Endothelial cell (in vitro differentiated cells): ENCODE data around the gene CEMIP. TPM values are rescaled to one million over a fixed set of nuclear protein-coding genes. Genes with fewer than 3 reads are reported as not detected.

ENCODE experiments used
- DNase-seq: peaks from one replicate; pipeline ENCODE4 v3.0.0; 2021; ENCODE audit warnings: low spot score
- H3K27ac Mint-ChIP-seq: one replicate; pipeline ENCODE4 v1.8.0; 2021; ENCODE audit warnings: mixed read lengths, inconsistent platforms; ENCODE audit not compliant: unreplicated experiment
- H3K27me3 Mint-ChIP-seq: one replicate; pipeline ENCODE4 v1.8.0; 2021; ENCODE audit warnings: mild to moderate bottlenecking, moderate library complexity, mixed read lengths, inconsistent platforms; ENCODE audit not compliant: unreplicated experiment
- H3K36me3 Mint-ChIP-seq: one replicate; pipeline ENCODE4 v1.8.0; 2021; ENCODE audit warnings: mild to moderate bottlenecking, low read depth, mixed read lengths, inconsistent platforms; ENCODE audit not compliant: unreplicated experiment
- H3K4me1 Mint-ChIP-seq: one replicate; pipeline ENCODE4 v1.8.0; 2021; ENCODE audit warnings: mild to moderate bottlenecking, mixed read lengths, inconsistent platforms; ENCODE audit not compliant: unreplicated experiment
- H3K4me3 Mint-ChIP-seq: one replicate; pipeline ENCODE4 v1.8.0; 2021; ENCODE audit warnings: mild to moderate bottlenecking, mixed read lengths, inconsistent platforms; ENCODE audit not compliant: unreplicated experiment
- H3K9me3 Mint-ChIP-seq: one replicate; pipeline ENCODE4 v1.8.0; 2021; ENCODE audit warnings: mixed read lengths, inconsistent platforms; ENCODE audit not compliant: unreplicated experiment
- CTCF ChIP-seq: fragments of 200-600 bp; sonication (generic); IDR thresholded peaks from one replicate; pipeline ENCODE4 v1.5.0; 2021; ENCODE audit warnings: antibody characterized with exemption; ENCODE audit not compliant: unreplicated experiment
- total RNA-seq: library from RNA; stranded (reverse); fragmentation: NEBNext Ultra II Directional; extraction: Animal tissue kit (Norgen Biotek cat#: 25700); gene quantifications from one replicate; pipeline ENCODE4 v1.2.1, GENCODE V29; 2021; ENCODE audit not compliant: unreplicated experiment

CEMIP gene
- total RNA-seq, 1 donor from 2014 or later: not detected

GRCh38 chr15:80949756-80950155, 170.6 kb downstream of the CEMIP start:
- peaks cover 7% of the 10 kb centered on the region for H3K4me1 Mint-ChIP-seq
- no peak overlapping the region for H3K27ac Mint-ChIP-seq
- TF ChIP-seq CTCF: no peak
- no peak for DNase-seq
- H3K4me3 Mint-ChIP-seq: no peak overlapping the region
- H3K9me3 Mint-ChIP-seq: no peaks in the 10 kb centered on the region
- no peaks in the 10 kb centered on the region for H3K27me3 Mint-ChIP-seq
- peaks cover 28% of the 10 kb centered on the region for H3K36me3 Mint-ChIP-seq

GRCh38 chr15:80950291-80951078, 171.3 kb downstream of the CEMIP start:
- Mint-ChIP-seq H3K27ac (no peak overlapping the region), H3K36me3 (peaks cover 30% of the 10 kb centered on the region), H3K27me3 (no peaks in the 10 kb centered on the region), H3K9me3 (no peaks in the 10 kb centered on the region), H3K4me3 (no peak overlapping the region), H3K4me1 (peaks cover 9% of the 10 kb centered on the region)
- TF ChIP-seq CTCF: no peak
- DNase-seq: no peak

- peaks cover 2% of the 10 kb centered on the region for H3K27me3 Mint-ChIP-seq
- H3K4me1 Mint-ChIP-seq: peaks cover 9% of the 10 kb centered on the region
- no peak for TF ChIP-seq CTCF
- no peak overlapping the region for H3K27ac Mint-ChIP-seq
- no peak for DNase-seq
- H3K36me3 Mint-ChIP-seq: peaks cover 28% of the 10 kb centered on the region
- H3K4me3 Mint-ChIP-seq: no peak overlapping the region
- H3K9me3 Mint-ChIP-seq: no peaks in the 10 kb centered on the region
Measured at GRCh38 chr15:80951941-80952340, 172.8 kb downstream of the CEMIP start.

GRCh38 chr15:80953001-80953952, 174.1 kb downstream of the CEMIP start:
- DNase-seq: no peak
- H3K4me1 Mint-ChIP-seq: peaks cover 9% of the 10 kb centered on the region
- TF ChIP-seq CTCF: no peak
- H3K4me3 Mint-ChIP-seq: no peak overlapping the region
- H3K9me3 Mint-ChIP-seq: no peaks in the 10 kb centered on the region
- no peak overlapping the region for H3K27ac Mint-ChIP-seq
- peaks cover 24% of the 10 kb centered on the region for H3K36me3 Mint-ChIP-seq
- peaks cover 2% of the 10 kb centered on the region for H3K27me3 Mint-ChIP-seq
